Activated CD4-positive, alpha-beta T cell treated with anti-CD3 and anti-CD28 coated beads, Interleukin-2, amount 50 U/mL, for 24 hours (primary cell): ENCODE measurements around the gene CFLAR.

ENCODE experiments used
- DNase-seq, 2 donors: peaks; one replicate each; pipeline ENCODE4 v3.0.0-alpha.2; 2020; ENCODE audit warnings: low read depth in 1 of 2, low spot score in 1 of 2

Gene CFLAR

GRCh38 chr2:201216918-201217317 is 101.0 kb downstream of the CFLAR start:
- no peak for DNase-seq

- DNase-seq: no peak
Observed at GRCh38 chr2:201218780-201219179, 102.8 kb downstream of the CFLAR start.

GRCh38 chr2:201219328-201220096 is 103.5 kb downstream of the CFLAR start:
- DNase-seq: no peak

GRCh38 chr2:201220102-201220570 is 104.2 kb downstream of the CFLAR start:
- no peak for DNase-seq

DNA sequence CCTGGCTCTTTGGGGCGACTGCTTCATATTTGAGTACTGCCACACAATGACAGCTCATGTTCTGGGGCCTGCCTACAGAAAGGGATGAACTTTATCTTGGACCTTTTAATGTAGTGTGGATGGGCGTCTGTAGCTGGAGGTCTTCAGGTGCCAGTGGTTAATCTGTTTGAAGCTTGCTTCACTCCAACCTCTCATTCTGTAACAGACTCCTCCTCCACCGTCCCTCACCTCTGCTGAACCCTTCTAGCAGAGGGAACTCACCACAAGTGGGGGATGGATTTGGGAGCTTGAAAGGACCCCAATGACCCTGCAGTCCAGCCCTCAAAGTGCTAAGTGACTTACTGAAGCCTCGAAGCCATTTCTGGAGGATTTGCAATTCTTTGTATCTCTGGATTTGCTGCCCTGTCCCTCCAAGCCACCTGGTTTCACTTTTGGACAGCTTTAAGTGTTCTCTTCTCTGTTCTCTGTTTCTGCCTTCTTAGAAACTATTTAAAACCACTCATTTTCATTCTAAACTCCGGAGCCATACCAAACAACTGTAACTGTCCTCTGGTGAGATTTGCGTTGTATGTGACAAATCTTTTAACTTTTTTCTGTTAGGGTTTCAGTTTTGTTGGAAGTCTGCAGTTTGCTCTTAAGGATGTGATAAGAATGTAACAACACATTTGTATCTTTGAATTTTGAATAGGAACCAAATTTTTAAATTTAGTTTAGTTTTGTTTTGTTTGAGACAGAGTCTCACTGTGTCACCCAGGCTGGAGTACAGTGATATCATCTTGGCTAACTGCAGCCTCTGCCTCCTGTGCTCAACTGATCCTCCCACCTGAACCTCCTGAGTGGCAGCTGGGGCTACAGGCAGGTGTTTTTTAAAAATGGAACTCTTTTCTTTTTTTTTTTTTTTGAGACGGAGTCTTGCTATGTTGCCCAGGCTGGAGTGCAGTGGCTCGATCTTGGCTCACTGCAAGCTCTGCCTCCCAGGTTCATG is 107.4 kb downstream of the CFLAR start:
- no peak for DNase-seq
